ENCODE data around the gene LMO1. TPM values are rescaled to one million over a fixed set of nuclear protein-coding genes. Genes with fewer than 3 reads are reported as not detected.

Gene LMO1
- total RNA-seq, 2 experiments from 2014 or later, result not detected

GRCh38 chr11:8225589-8226036 is 38.1 kb downstream of the LMO1 start:
- Histone ChIP-seq H3K4me2 (ENCODE audit: low read length) (no peak overlapping the region), H3K4me1 (ENCODE audit: insufficient read depth, low read length, poor library complexity, severe bottlenecking) (no peaks in the 10 kb centered on the region), H3K4me3 (ENCODE audit: low read depth, low read length, poor library complexity, severe bottlenecking) (no peak overlapping the region), H3K9me2 (ENCODE audit: insufficient read depth, low read length) (no peaks in the 10 kb centered on the region), H3K36me3 (ENCODE audit: insufficient read depth, low read length) (no peaks in the 10 kb centered on the region), H2AFZ (ENCODE audit: low read length) (no peak overlapping the region), H3K79me2 (ENCODE audit: insufficient read depth, low read depth, low read length) (no peaks in the 10 kb centered on the region), H4K20me1 (ENCODE audit: insufficient read depth, low read length) (no peaks in the 10 kb centered on the region), H3K9me3 (ENCODE audit: low read length) (no peaks in the 10 kb centered on the region), H3K27ac (ENCODE audit: low read depth, low read length, poor library complexity, severe bottlenecking) (no peak overlapping the region)
- DNase-seq (ENCODE audit: low spot score), result peak; percentile 56
- TF ChIP-seq EZH2phosphoT487 (IDR thresholded peaks at IDR 0.05; ENCODE audit: borderline replicate concordance, low read depth, low read length) (no peak), CTCF (conservative IDR thresholded peaks at IDR 0.05; ENCODE audit: low read length) (peak; percentile 93)
- POLR2A ChIA-PET, result interaction anchor here (0.6 kb wide), 1 partner anchor 528 kb away, joined by 3 read pairs; no protein-coding TSS in a partner anchor
- intact Hi-C loops (cut with micrococcal nuclease; ENCODE audit: unreplicated experiment), result loop anchor here (2.0 to 5.0 kb wide), 2 partner anchors 37 to 341 kb away; partner anchors contain the start of gene LMO1
- BruUV-seq (replicated peaks), result no TSS peak
- CTCF ChIA-PET (ENCODE audit: unreplicated experiment), result no interaction called here

- no peaks in the 10 kb centered on the region for H3K9me2 ChIP-seq (ENCODE audit: insufficient read depth, low read length)
- no peaks in the 10 kb centered on the region for H3K9me3 ChIP-seq (ENCODE audit: low read length)
- no peaks in the 10 kb centered on the region for H3K79me2 ChIP-seq (ENCODE audit: insufficient read depth, low read depth, low read length)
- H4K20me1 ChIP-seq (ENCODE audit: insufficient read depth, low read length), result no peaks in the 10 kb centered on the region
- ChIA-PET CTCF (ENCODE audit: unreplicated experiment) (no interaction called here), POLR2A (interaction anchor here (0.6 kb wide), 1 partner anchor 123 kb away, joined by 4 read pairs; no protein-coding TSS in a partner anchor)
- no peak overlapping the region for H3K4me3 ChIP-seq (ENCODE audit: low read depth, low read length, poor library complexity, severe bottlenecking)
- H3K4me2 ChIP-seq (ENCODE audit: low read length), result no peak overlapping the region
- DNase-seq (ENCODE audit: low spot score), result no peak
- no peaks in the 10 kb centered on the region for H3K36me3 ChIP-seq (ENCODE audit: insufficient read depth, low read length)
- H2AFZ ChIP-seq (ENCODE audit: low read length), result no peak overlapping the region
- H3K27ac ChIP-seq (ENCODE audit: low read depth, low read length, poor library complexity, severe bottlenecking), result no peak overlapping the region
- intact Hi-C loops (cut with micrococcal nuclease; ENCODE audit: unreplicated experiment), result loop anchor here (2.0 to 5.0 kb wide), 2 partner anchors 38 to 342 kb away; partner anchors contain the start of gene LMO1
- no peaks in the 10 kb centered on the region for H3K4me1 ChIP-seq (ENCODE audit: insufficient read depth, low read length, poor library complexity, severe bottlenecking)
- no TSS peak for BruUV-seq (replicated peaks)
- no peak for TF ChIP-seq EZH2phosphoT487 (IDR thresholded peaks at IDR 0.05; ENCODE audit: borderline replicate concordance, low read depth, low read length)
- TF ChIP-seq CTCF (conservative IDR thresholded peaks at IDR 0.05; ENCODE audit: low read length), result no peak
Observed at GRCh38 chr11:8224711-8225110, 39.0 kb downstream of the LMO1 start.

- no peak for DNase-seq (ENCODE audit: low spot score)
- Histone ChIP-seq H3K9me3 (ENCODE audit: low read length) (no peaks in the 10 kb centered on the region), H3K79me2 (ENCODE audit: insufficient read depth, low read depth, low read length) (no peaks in the 10 kb centered on the region), H3K9me2 (ENCODE audit: insufficient read depth, low read length) (no peaks in the 10 kb centered on the region), H3K4me3 (ENCODE audit: low read depth, low read length, poor library complexity, severe bottlenecking) (no peak overlapping the region), H3K36me3 (ENCODE audit: insufficient read depth, low read length) (no peaks in the 10 kb centered on the region), H3K27ac (ENCODE audit: low read depth, low read length, poor library complexity, severe bottlenecking) (no peak overlapping the region), H4K20me1 (ENCODE audit: insufficient read depth, low read length) (no peaks in the 10 kb centered on the region), H2AFZ (ENCODE audit: low read length) (no peak overlapping the region), H3K4me2 (ENCODE audit: low read length) (no peak overlapping the region), H3K4me1 (ENCODE audit: insufficient read depth, low read length, poor library complexity, severe bottlenecking) (no peaks in the 10 kb centered on the region)
- ChIA-PET CTCF (ENCODE audit: unreplicated experiment) (no interaction called here), POLR2A (no interaction called here)
- BruUV-seq (replicated peaks), result no TSS peak
- intact Hi-C loops (cut with micrococcal nuclease; ENCODE audit: unreplicated experiment), result loop anchor here (2.0 kb wide), 1 partner anchor 343 kb away; no protein-coding TSS in a partner anchor
- TF ChIP-seq EZH2phosphoT487 (IDR thresholded peaks at IDR 0.05; ENCODE audit: borderline replicate concordance, low read depth, low read length) (no peak), CTCF (conservative IDR thresholded peaks at IDR 0.05; ENCODE audit: low read length) (no peak)
Observed at GRCh38 chr11:8224161-8224591, 39.5 kb downstream of the LMO1 start.

Measured in OCI-LY7 (cell line).